H54 (cell line): ENCODE data around the gene BRD1.

Experiments
- DNase-seq: peaks from one replicate; pipeline ENCODE4 v3.0.0; 2011; ENCODE audit warnings: low spot score, mixed read lengths; ENCODE audit not compliant: insufficient read length
- FAIRE-seq: peaks from 3 replicates; lab custom pipeline; 2011; peaks lifted over from hg19 to GRCh38; lab: Jason Lieb, UNC
- POLR2A ChIP-seq: IDR thresholded peaks from 2 replicates; pipeline ENCODE4 v1.6.1; 2011; ENCODE audit warnings: low read depth, mild to moderate bottlenecking, low read length

The BRD1 gene

GRCh38 chr22:49849161-49850020 is 21.7 kb upstream of the BRD1 start:
- DNase-seq (no peak), FAIRE-seq (no peak)
- no peak for TF ChIP-seq POLR2A

GRCh38 chr22:49848690-49849160 is 21.1 kb upstream of the BRD1 start:
- DNase-seq = no peak
- FAIRE-seq = no peak
- TF ChIP-seq POLR2A = no peak

- TF ChIP-seq POLR2A = no peak
- FAIRE-seq (no peak), DNase-seq (no peak)
Measured at GRCh38 chr22:49847751-49848689, 20.3 kb upstream of the BRD1 start.

- FAIRE-seq (no peak), DNase-seq (no peak)
- TF ChIP-seq POLR2A = no peak
Measured at GRCh38 chr22:49845666-49846459, 18.2 kb upstream of the BRD1 start.

GRCh38 chr22:49845241-49845640 is 17.6 kb upstream of the BRD1 start:
- DNase-seq = no peak
- TF ChIP-seq POLR2A = no peak
- no peak for FAIRE-seq

- FAIRE-seq (no peak), DNase-seq (no peak)
- TF ChIP-seq POLR2A = no peak
Measured at GRCh38 chr22:49838771-49839717, 11.4 kb upstream of the BRD1 start.

GRCh38 chr22:49833340-49834007 is 5.8 kb upstream of the BRD1 start:
- DNase-seq (no peak), FAIRE-seq (no peak)
- no peak for TF ChIP-seq POLR2A

- TF ChIP-seq POLR2A = no peak
- no peak for DNase-seq
- FAIRE-seq = no peak
Measured at GRCh38 chr22:49829044-49829853, 1.6 kb upstream of the BRD1 start.

- no peak for DNase-seq
- no peak for FAIRE-seq
Measured at GRCh38 chr22:49828599-49828965, 909 bp upstream of the BRD1 start.

GRCh38 chr22:49827271-49827852 is 311 bp downstream of the BRD1 start:
- DNase-seq (no peak), FAIRE-seq (no peak)
- TF ChIP-seq POLR2A = no peak

More at GRCh38 chr22:49828599-49828965, 909 bp upstream of the BRD1 start:
- TF ChIP-seq POLR2A = no peak

GRCh38 chr22:49826603-49827270 is 936 bp downstream of the BRD1 start:
- no peak for DNase-seq
- FAIRE-seq = no peak
- TF ChIP-seq POLR2A = no peak
